Lung (tissue), 12 donors: Measurements from ENCODE around the gene ELMOD1. TPM values are rescaled to one million over a fixed set of nuclear protein-coding genes. Genes with fewer than 3 reads are reported as not detected.

Experiments
- ATAC-seq: fragments of 200-7000 bp; cut with Tn5 transposase; one replicate; pipeline ENCODE4 v1.9.1; 2020; ENCODE audit warnings: moderate number of reproducible peaks; ENCODE audit not compliant: insufficient read depth, low FRiP score
- DNase-seq, 3 donors: peaks; one replicate each; pipeline ENCODE4 v3.0.0-alpha.2; 2013 to 2017
- H3K27ac ChIP-seq, 2 donors: one replicate each; pipeline ENCODE4 v1.5.1; 2013; ENCODE audit warnings: mild to moderate bottlenecking in 2 of 2, moderate library complexity in 2 of 2, control low read depth in 1 of 2, inconsistent platforms in 1 of 2, low read depth in 1 of 2, low read length in 1 of 2
- H3K27me3 ChIP-seq, 3 donors: one replicate each; pipeline ENCODE4 v1.5.1; 2013; ENCODE audit warnings: low read length in 2 of 3; ENCODE audit not compliant: control insufficient read depth in 3 of 3, insufficient read depth in 3 of 3
- H3K36me3 ChIP-seq, 4 donors: one replicate each; pipeline ENCODE4 v1.5.1; 2013; ENCODE audit warnings: low read length in 4 of 4, mild to moderate bottlenecking in 1 of 4, moderate library complexity in 1 of 4; ENCODE audit not compliant: control insufficient read depth in 4 of 4, insufficient read depth in 4 of 4
- H3K4me1 ChIP-seq, 5 donors: one replicate each; pipeline ENCODE4 v1.5.1; 2013; ENCODE audit warnings: low read length in 5 of 5, mild to moderate bottlenecking in 2 of 5, moderate library complexity in 1 of 5; ENCODE audit not compliant: control insufficient read depth in 5 of 5, insufficient read depth in 5 of 5
- H3K4me3 ChIP-seq: one replicate; pipeline ENCODE4 v1.5.1; 2013; ENCODE audit warnings: mild to moderate bottlenecking, control low read depth, moderate library complexity
- H3K9ac ChIP-seq, 2 donors: one replicate each; pipeline ENCODE4 v1.5.1; 2013; ENCODE audit warnings: low read length in 2 of 2, control low read depth in 1 of 2; ENCODE audit not compliant: insufficient read depth in 1 of 2
- H3K9me3 ChIP-seq, 4 donors: one replicate each; pipeline ENCODE4 v1.5.1; 2013; ENCODE audit warnings: low read length in 3 of 4, mild to moderate bottlenecking in 1 of 4, moderate library complexity in 1 of 4; ENCODE audit not compliant: control insufficient read depth in 4 of 4, insufficient read depth in 3 of 4
- CTCF ChIP-seq: IDR thresholded peaks from 2 replicates; pipeline ENCODE4 v1.5.1; 2012; ENCODE audit warnings: mild to moderate bottlenecking; ENCODE audit errors: control extremely low read depth, extremely low read depth
- WGBS, 2 donors: extraction: QIAGEN DNeasy Blood & Tissue Kit; methylation state at CpG; one replicate each; pipeline ENCODE4 v1.1.7; 2013; 5-methylcytosine and 5-hydroxymethylcytosine counted together
- polyA plus RNA-seq, 2 donors: library from polyadenylated mRNA; stranded (reverse); fragments of 200-250 nt; gene quantifications; one replicate each; pipeline ENCODE4 v1.2.1, GENCODE V29; 2013
- total RNA-seq, 2 donors: library from RNA; depleted of rRNA in 1 of 2; stranded (reverse); fragments of >200 nt in 1 of 2; gene quantifications; one replicate each; pipeline ENCODE4 v1.2.1, GENCODE V29; 2014 to 2021
- donor health status: control.
- donor health status: control.
- donor health status: Bipolar disorder and iron deficiency.
- donor health status: healthy.
- donor health status: DM: yes; HTN: yes; CAD: no.

Gene ELMOD1
- total and polyA plus RNA-seq, 4 donors: 0.19 to 1.9 (median 0.82) TPM

DNA sequence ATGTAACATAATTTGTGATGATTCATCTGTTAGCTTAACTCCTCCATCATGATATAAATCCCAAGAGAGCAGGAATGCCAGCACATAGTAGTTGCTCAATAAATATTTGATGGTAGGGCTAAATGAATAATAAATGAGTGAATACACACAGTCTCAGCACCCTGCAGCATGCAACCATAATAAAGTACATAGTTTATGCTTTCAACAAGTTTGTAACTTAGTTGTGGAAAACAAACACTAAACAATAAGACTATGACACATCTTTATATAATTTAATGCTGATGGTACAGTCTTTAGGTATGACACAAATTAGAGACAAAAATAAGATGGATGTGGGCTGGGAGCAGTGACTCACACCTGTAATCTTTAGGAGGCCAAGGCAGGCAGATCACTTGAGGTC, 29.3 kb upstream of the ELMOD1 start:
- Histone ChIP-seq H3K9ac (no peak overlapping the region), H3K9me3 (no peaks in the 10 kb centered on the region), H3K27me3 (no peaks in the 10 kb centered on the region), H3K27ac (no peak overlapping the region), H3K4me1 (peaks cover 0 to 13% (median 7%) of the 10 kb centered on the region in 5 donors), H3K36me3 (peaks cover 1 to 8% (median 5%) of the 10 kb centered on the region in 4 donors), H3K4me3 (no peak overlapping the region)
- no peak for TF ChIP-seq CTCF
- DNase-seq: no peak
- no peak for ATAC-seq

GRCh38 chr11:107562647-107563208, 28.2 kb upstream of the ELMOD1 start:
- Histone ChIP-seq H3K4me3 (no peak overlapping the region), H3K27ac (peak overlapping the region in 1 of 2 donors; percentile 45), H3K27me3 (no peaks in the 10 kb centered on the region), H3K4me1 (peaks cover 0 to 13% (median 7%) of the 10 kb centered on the region in 5 donors), H3K9me3 (no peaks in the 10 kb centered on the region), H3K36me3 (peaks cover 1 to 8% (median 5%) of the 10 kb centered on the region in 4 donors), H3K9ac (no peak overlapping the region)
- DNase-seq (no peak), ATAC-seq (no peak)
- WGBS, 2 donors: 46 to 47% methylated on average over 4 of the region's 4 CpGs
- TF ChIP-seq CTCF: no peak

DNA sequence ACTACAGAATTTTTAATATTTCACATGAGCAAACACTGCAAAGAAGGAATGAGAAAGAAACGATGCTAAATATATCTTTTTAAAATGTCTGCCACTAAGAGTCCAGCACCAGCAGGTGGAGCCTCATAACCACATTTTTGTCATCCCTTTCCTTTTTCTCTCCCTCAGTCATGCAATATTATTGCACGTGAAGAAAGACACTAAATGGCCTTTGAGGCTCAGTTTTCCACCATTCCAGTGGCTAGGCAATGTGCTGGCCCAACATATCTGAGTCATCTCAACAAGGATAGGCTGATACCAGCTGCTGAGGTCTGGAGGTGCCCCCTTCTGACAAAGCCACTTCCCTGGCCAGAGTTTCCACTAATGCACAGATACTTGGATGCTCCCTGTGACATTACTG, 27.2 kb upstream of the ELMOD1 start:
- Histone ChIP-seq H3K9ac (no peak overlapping the region), H3K9me3 (no peaks in the 10 kb centered on the region), H3K36me3 (peaks cover 1 to 8% (median 5%) of the 10 kb centered on the region in 4 donors), H3K27me3 (no peaks in the 10 kb centered on the region), H3K4me1 (peaks cover 0 to 13% (median 7%) of the 10 kb centered on the region in 5 donors), H3K4me3 (no peak overlapping the region), H3K27ac (no peak overlapping the region)
- WGBS, 2 donors: 0 to 1% methylated on average over 2 of the region's 2 CpGs
- DNase-seq (peak; percentile 51 to 74 (median 67)), ATAC-seq (no peak)
- peak; percentile 9 for TF ChIP-seq CTCF

DNA sequence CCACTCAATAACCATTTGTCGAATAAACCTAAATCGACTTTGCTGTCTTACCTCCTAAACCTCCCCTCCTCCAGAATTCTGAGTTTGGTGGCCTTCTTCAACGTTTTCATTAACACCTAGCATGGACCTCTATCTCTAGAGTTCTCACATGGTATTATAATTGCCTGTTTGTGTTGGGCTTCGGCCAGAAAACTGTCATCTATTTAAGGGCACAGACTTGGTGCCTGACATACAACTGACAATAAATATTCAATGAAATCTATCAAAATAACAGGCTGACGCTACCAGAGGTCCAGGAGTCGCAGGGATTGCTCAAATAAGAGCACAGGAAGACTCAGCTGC, 26.1 kb upstream of the ELMOD1 start:
- 9 to 11% methylated on average over 6 of the region's 6 CpGs for WGBS, 2 donors

More for the DNA sequence above, 26.1 kb upstream of the ELMOD1 start:
- peaks cover 0 to 5% (median 1%) of the 10 kb centered on the region in 4 donors for H3K36me3 ChIP-seq
- H3K9ac ChIP-seq: peak overlapping the region in 1 of 2 donors; percentile 69
- no peaks in the 10 kb centered on the region for H3K9me3 ChIP-seq
- peak overlapping the region; percentile 73 to 92 for H3K27ac ChIP-seq
- peaks cover 0 to 13% (median 7%) of the 10 kb centered on the region in 5 donors for H3K4me1 ChIP-seq
- H3K27me3 ChIP-seq: no peaks in the 10 kb centered on the region
- peak overlapping the region; percentile 91 for H3K4me3 ChIP-seq
- no peak for TF ChIP-seq CTCF
- ATAC-seq (no peak), DNase-seq (no peak)
